ENCODE results near the gene ZDHHC24.

The ZDHHC24 gene

DNA sequence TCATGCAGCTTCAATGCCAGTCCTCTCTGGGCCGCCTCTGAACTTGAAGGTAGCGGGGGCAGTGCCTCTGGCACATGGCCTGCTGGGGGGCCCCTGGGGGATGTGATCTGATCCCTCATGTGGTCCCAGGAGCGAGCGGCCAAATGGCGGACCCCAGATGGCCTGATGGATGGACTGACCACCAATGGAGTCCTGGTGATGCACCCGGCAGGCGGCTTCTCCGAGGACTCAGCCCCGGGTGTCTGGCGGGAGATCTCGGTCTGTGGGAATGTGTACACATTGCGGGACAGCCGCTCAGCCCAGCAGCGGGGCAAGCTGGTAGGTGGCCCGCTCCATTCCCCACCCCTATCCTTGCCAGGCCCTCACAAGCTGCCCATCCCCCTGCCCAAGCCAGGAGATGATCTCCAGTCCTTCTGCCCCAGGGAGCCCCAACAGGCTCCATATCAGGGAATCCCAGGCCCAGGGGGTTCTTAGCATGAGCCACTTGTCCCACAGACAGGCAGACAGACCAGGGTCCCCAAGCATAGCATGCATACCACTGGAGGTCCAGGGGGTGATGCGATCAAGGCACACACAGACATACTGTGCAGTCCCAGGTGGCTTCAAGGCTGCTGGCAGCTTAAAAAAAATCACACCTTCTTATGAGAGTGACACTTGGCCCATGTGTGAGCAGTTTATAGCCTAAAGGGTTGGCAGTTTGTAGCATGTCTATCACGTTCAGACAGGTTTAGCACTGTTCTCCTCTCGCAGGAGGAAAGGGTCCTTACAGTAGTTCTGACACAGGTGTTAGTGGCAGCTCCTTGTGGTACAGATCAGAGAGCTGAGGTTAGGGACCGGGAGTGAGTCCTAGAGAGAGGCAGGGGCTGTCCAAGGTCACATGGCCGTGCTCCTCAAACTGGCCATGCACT lies 72.0 kb downstream of the ZDHHC24 start:
- no peak for DNase-seq (ENCODE audit: low read depth, low spot score)

DNA sequence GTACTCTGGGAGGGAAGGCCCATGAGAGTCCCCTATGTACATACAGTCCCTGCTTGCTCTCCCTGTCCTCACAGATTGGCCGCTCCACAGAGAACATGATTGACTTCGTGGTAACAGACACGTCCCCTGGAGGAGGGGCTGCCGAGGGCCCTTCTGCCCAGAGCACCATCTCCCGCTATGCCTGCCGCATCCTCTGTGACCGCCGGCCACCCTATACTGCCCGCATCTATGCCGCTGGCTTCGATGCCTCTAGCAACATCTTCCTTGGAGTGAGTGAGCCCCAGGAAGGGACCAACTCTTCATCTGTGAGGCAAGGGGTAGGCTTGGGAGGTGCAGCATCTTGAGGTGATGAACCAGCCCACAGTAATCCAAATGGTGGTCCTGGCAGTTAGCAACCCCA lies 72.7 kb downstream of the ZDHHC24 start:
- no peak for DNase-seq (ENCODE audit: low read depth, low spot score)

DNA sequence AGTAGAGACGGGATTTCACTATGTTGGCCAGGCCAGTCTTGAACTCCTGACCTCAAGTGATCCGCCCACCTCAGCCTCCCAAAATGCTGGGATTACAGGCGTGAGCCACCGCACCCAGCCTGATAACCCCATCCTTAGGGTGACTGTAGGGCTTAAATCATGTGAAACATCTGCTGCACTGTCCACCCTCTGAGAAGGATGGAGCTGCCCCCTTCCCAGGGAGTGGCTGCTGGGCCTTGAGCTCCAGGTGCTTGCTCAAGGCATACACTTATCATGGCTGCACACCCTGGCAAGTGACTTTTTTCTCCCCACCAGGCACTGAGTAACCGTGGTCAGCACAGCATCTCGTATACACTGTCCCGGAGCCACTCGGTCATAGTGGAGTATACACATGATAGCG lies 73.8 kb downstream of the ZDHHC24 start:
- DNase-seq (ENCODE audit: low read depth, low spot score) = no peak

DNA sequence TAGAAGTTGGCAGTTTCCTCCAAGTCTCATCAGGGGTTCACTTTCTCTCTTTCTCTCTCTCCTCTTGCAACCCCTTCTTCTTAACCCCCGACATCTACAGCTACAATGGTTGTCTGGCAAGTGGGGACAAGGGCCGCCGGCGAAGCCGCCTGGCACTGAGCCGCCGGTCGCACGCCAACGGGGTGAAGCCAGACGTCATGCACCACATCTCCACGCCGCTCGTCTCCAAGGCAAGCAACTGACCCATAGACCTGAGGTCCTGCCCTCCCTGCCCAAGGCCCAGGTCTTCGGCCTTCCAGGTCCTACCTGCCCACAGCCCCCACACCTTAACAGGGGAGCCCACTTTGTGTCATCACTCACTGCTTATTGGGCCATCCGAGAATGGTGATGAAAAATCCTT lies 74.7 kb downstream of the ZDHHC24 start:
- DNase-seq (ENCODE audit: low read depth, low spot score) = no peak
